H1 (cell line): ENCODE data around the gene TOMM34. TPM values are rescaled to one million over a fixed set of nuclear protein-coding genes. Genes with fewer than 3 reads are reported as not detected.

Experiments used
- RNF2 ChIP-seq: fragments of 200-900, 300-1000 bp; sonication (generic); IDR thresholded peaks from 2 replicates; pipeline ENCODE4 v1.7.1; 2016; ENCODE audit warnings: borderline replicate concordance, low read depth, mild to moderate bottlenecking, antibody characterized with exemption, low read length; ENCODE audit not compliant: poor library complexity, severe bottlenecking; ENCODE audit errors: missing control alignments
- polyA plus RNA-seq, 7 experiments: library from polyadenylated mRNA; depleted of rRNA in 3 of 7; stranded (reverse) in 5 of 7; unstranded in 2 of 7; fragments of >200 nt in 5 of 7; fragments of 200-250 nt in 2 of 7; gene quantifications; 1 replicate in 5 of 7; 2 replicates in 1 of 7; 4 replicates in 1 of 7; pipeline versions ENCODE4 v1.2.1 to v1.2.3, GENCODE V29; 2011 to 2013; ENCODE audit warnings: missing spikeins in 2 of 7, mixed read lengths in 2 of 7
- total RNA-seq: library from RNA; stranded (reverse); fragmentation: NEBNext Ultra II Directional; extraction: Animal tissue kit (Norgen Biotek cat#: 25700); gene quantifications from 2 replicates; pipeline ENCODE4 v1.2.1, GENCODE V29; 2021
- TF ChIP-seq, protein P1 (sequence below), 3 experiments: IDR thresholded peaks; 1 replicate in 2 of 3; 2 replicates in 1 of 3; pipeline versions ENCODE4 v1.5.1 to v1.6.1; 2011; ENCODE audit warnings: low read length in 3 of 3, mild to moderate bottlenecking in 3 of 3, inconsistent platforms in 2 of 3, low read depth in 1 of 3, moderate library complexity in 1 of 3; ENCODE audit not compliant: insufficient read depth in 1 of 3; ENCODE audit errors: control extremely low read depth in 1 of 3

TOMM34 gene
- total and polyA plus RNA-seq, 2 of the 8 experiments (the other 6 are each of a cell fraction or from before 2014, with no cell fraction given), result 32.1 to 35.1 TPM

DNA sequence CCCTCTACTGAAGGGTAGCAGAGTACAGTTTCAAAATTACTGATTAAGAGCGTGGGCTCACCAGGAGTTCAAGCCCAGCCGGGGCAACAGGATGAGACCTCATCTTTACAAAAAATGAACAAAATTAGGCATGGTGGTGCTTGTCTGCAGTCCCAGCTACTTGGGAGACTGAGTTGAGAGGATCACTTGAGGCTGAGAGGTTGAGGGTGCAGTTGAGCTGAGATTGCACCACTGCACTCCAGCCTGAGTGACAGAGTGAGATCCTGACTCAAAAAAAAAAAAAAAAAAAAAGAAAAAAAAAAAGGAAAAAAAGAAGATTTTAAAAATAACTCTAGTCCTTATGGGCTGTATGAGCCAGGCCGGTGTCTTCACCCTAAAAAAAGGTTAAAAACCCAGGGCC is 31.6 kb downstream of the TOMM34 start (continued):
- TF ChIP-seq, protein P1, sequence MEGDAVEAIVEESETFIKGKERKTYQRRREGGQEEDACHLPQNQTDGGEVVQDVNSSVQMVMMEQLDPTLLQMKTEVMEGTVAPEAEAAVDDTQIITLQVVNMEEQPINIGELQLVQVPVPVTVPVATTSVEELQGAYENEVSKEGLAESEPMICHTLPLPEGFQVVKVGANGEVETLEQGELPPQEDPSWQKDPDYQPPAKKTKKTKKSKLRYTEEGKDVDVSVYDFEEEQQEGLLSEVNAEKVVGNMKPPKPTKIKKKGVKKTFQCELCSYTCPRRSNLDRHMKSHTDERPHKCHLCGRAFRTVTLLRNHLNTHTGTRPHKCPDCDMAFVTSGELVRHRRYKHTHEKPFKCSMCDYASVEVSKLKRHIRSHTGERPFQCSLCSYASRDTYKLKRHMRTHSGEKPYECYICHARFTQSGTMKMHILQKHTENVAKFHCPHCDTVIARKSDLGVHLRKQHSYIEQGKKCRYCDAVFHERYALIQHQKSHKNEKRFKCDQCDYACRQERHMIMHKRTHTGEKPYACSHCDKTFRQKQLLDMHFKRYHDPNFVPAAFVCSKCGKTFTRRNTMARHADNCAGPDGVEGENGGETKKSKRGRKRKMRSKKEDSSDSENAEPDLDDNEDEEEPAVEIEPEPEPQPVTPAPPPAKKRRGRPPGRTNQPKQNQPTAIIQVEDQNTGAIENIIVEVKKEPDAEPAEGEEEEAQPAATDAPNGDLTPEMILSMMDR (IDR thresholded peaks at IDR 0.05; ENCODE audit: control extremely low read depth in 1 of 3, insufficient read depth in 1 of 3, low read depth in 1 of 3, low read length in 3 of 3), result no peak
- no peak for TF ChIP-seq RNF2
